Small intestine (tissue), 7 donors: ENCODE results near the gene POP4. TPM values are rescaled to one million over a fixed set of nuclear protein-coding genes. Genes with fewer than 3 reads are reported as not detected.

Source experiments
- DNase-seq, 2 donors: peaks; one replicate each; pipeline versions ENCODE4 v3.0.0 to v3.0.0-alpha.2; 2013
- FAIRE-seq: peaks from 2 replicates; lab custom pipeline; 2012; peaks lifted over from hg19 to GRCh38; lab: Jason Lieb, UNC
- H3K27ac ChIP-seq, 3 donors: one replicate each; pipeline ENCODE4 v1.5.1; 2013; ENCODE audit warnings: low read length in 2 of 3, mild to moderate bottlenecking in 2 of 3, control low read depth in 1 of 3, inconsistent platforms in 1 of 3, low read depth in 1 of 3, moderate library complexity in 1 of 3
- H3K27me3 ChIP-seq, 3 donors: one replicate each; pipeline ENCODE4 v1.6.1; 2013; ENCODE audit warnings: low read length in 3 of 3, inconsistent platforms in 1 of 3; ENCODE audit not compliant: control insufficient read depth in 3 of 3, insufficient read depth in 3 of 3
- H3K36me3 ChIP-seq, 3 donors: one replicate each; pipeline ENCODE4 v1.6.1; 2013; ENCODE audit warnings: low read length in 3 of 3, inconsistent platforms in 1 of 3, low read depth in 1 of 3, mild to moderate bottlenecking in 1 of 3, moderate library complexity in 1 of 3; ENCODE audit not compliant: control insufficient read depth in 3 of 3, insufficient read depth in 2 of 3
- H3K4me1 ChIP-seq, 3 donors: one replicate each; pipeline ENCODE4 v1.6.1; 2013; ENCODE audit warnings: low read length in 2 of 3, inconsistent platforms in 1 of 3, low read depth in 1 of 3, mild to moderate bottlenecking in 1 of 3, moderate library complexity in 1 of 3; ENCODE audit not compliant: control insufficient read depth in 3 of 3, insufficient read depth in 2 of 3
- H3K4me3 ChIP-seq, 3 donors: one replicate each; pipeline ENCODE4 v1.5.1; 2013; ENCODE audit warnings: low read length in 3 of 3, control low read depth in 1 of 3, inconsistent platforms in 1 of 3, low read depth in 1 of 3, mild to moderate bottlenecking in 1 of 3, moderate library complexity in 1 of 3
- H3K9me3 ChIP-seq, 2 donors: one replicate each; pipeline ENCODE4 v1.6.1; 2013; ENCODE audit warnings: low read depth in 1 of 2, low read length in 1 of 2; ENCODE audit not compliant: control insufficient read depth in 2 of 2, insufficient read depth in 1 of 2
- WGBS, 3 donors: extraction: QIAGEN DNeasy Blood & Tissue Kit; methylation state at CpG; one replicate each; pipeline ENCODE4 v1.1.7; 2013; 5-methylcytosine and 5-hydroxymethylcytosine counted together
- polyA plus RNA-seq, 4 donors: library from polyadenylated mRNA; stranded (reverse) in 3 of 4; unstranded in 1 of 4; fragments of 200-250 nt in 3 of 4; fragments of 120-200 nt in 1 of 4; gene quantifications; one replicate each; pipeline versions ENCODE4 v1.2.1 to v1.2.3, GENCODE V29; 2013
- donor health status: healthy with polysubstance abuse.
- donor health status: control.
- donor health status: control.
- donor health status: Bipolar disorder and iron deficiency.
- donor health status: healthy.

Gene POP4
- polyA plus RNA-seq, 4 donors: 64.3 to 102 (median 80.8) TPM

GRCh38 chr19:29634423-29635130, 28.5 kb downstream of the POP4 start:
- H3K27ac ChIP-seq: no peak overlapping the region
- 67 to 77% (median 70%) methylated on average over 6 of the region's 6 CpGs for WGBS, 3 donors
- FAIRE-seq (no peak), DNase-seq (no peak)
- H3K36me3 ChIP-seq: no peaks in the 10 kb centered on the region
- H3K4me1 ChIP-seq: no peaks in the 10 kb centered on the region
- no peaks in the 10 kb centered on the region for H3K9me3 ChIP-seq
- H3K4me3 ChIP-seq: no peak overlapping the region
- no peaks in the 10 kb centered on the region for H3K27me3 ChIP-seq

- no peak for FAIRE-seq
- Histone ChIP-seq H3K4me1 (no peaks in the 10 kb centered on the region), H3K36me3 (no peaks in the 10 kb centered on the region), H3K27ac (no peak overlapping the region), H3K27me3 (no peaks in the 10 kb centered on the region), H3K9me3 (no peaks in the 10 kb centered on the region), H3K4me3 (no peak overlapping the region)
- 72 to 86% (median 80%) methylated on average over 6 of the region's 6 CpGs for WGBS, 3 donors
- DNase-seq: no peak
Measured at GRCh38 chr19:29635963-29636362, 29.9 kb downstream of the POP4 start.

DNA sequence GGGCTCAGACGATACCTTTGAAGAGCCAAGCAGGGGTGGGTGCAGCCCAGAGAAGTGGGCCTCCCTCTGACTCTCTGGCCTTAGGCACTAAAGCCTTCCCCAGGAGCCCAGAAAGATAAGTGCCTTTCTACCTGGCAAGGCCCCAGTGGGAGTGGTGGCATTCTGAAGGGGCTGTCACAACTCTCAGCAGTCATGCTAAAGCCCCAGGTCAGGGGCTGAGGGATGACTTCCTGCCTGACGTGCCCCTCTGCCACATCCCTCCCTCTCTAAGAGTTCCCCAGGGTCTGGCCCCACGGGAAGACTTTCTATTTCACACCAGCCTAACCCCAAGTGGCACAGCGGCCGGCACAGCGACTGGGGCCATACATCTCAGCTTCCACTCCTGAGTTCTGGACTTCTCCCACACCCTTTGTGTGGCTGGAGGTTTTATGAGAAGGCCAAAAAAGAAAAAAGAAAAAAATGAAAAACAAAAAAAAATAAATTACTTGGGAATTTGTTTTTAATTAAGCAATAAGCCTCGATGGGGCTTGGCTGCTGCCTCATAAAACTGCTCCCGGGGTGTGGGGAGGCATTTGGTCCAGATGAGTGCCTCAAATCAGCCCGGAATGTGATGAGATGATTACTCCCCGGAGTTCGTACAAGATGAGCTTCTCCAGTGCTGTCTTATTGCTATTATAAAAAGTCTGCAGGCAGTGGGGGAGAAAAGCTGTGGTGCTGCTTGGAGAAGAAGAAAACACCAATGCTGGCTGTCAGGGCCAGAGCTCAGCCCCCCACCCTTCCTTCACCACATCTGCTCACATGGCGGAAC, 30.7 kb downstream of the POP4 start:
- DNase-seq (no peak), FAIRE-seq (no peak)
- Histone ChIP-seq H3K27ac (no peak overlapping the region), H3K9me3 (no peaks in the 10 kb centered on the region), H3K27me3 (no peaks in the 10 kb centered on the region), H3K4me1 (no peaks in the 10 kb centered on the region), H3K4me3 (no peak overlapping the region), H3K36me3 (no peaks in the 10 kb centered on the region)
- WGBS, 3 donors: 64 to 75% (median 67%) methylated on average over 12 of the region's 12 CpGs

GRCh38 chr19:29639086-29639485, 33.0 kb downstream of the POP4 start:
- no peak for DNase-seq
- 87 to 89% (median 89%) methylated on average over 8 of the region's 8 CpGs for WGBS, 3 donors
- no peaks in the 10 kb centered on the region for H3K4me1 ChIP-seq
- H3K27me3 ChIP-seq: no peaks in the 10 kb centered on the region
- no peak overlapping the region for H3K4me3 ChIP-seq
- FAIRE-seq: no peak
- H3K27ac ChIP-seq: no peak overlapping the region
- no peaks in the 10 kb centered on the region for H3K9me3 ChIP-seq
- no peaks in the 10 kb centered on the region for H3K36me3 ChIP-seq

DNA sequence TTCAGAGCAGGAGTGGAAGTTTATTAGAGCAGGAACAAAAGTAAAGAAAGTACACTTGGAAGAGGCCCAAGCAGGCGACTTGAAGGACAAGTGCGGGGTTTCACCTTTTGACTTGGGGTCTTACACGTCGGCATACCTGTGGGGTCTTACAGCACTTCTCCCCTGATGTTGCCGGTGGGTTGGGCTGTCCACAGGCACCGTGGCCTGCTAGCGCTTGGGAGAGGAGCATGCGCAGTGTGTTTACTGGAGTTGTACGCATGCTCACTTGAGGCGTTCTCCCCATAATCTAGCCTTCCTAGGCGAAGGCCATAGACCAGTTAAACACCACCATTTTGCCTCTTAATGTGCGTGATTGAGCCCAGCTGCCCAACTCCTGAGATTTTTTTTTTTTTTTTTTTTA, 34.1 kb downstream of the POP4 start:
- H3K4me3 ChIP-seq: no peak overlapping the region
- 87 to 88% (median 87%) methylated on average over 12 of the region's 12 CpGs for WGBS, 3 donors
- no peaks in the 10 kb centered on the region for H3K27me3 ChIP-seq
- FAIRE-seq (no peak), DNase-seq (no peak)
- H3K36me3 ChIP-seq: no peaks in the 10 kb centered on the region
- no peaks in the 10 kb centered on the region for H3K9me3 ChIP-seq
- H3K4me1 ChIP-seq: no peaks in the 10 kb centered on the region
- H3K27ac ChIP-seq: no peak overlapping the region

- Histone ChIP-seq H3K9me3 (no peaks in the 10 kb centered on the region), H3K4me3 (no peak overlapping the region), H3K36me3 (no peaks in the 10 kb centered on the region), H3K4me1 (no peaks in the 10 kb centered on the region), H3K27ac (no peak overlapping the region), H3K27me3 (no peaks in the 10 kb centered on the region)
- WGBS, 3 donors: 65 to 81% (median 72%) methylated on average over 2 of the region's 2 CpGs
- no peak for FAIRE-seq
- DNase-seq: no peak
Measured at GRCh38 chr19:29641597-29641996, 35.5 kb downstream of the POP4 start.

DNA sequence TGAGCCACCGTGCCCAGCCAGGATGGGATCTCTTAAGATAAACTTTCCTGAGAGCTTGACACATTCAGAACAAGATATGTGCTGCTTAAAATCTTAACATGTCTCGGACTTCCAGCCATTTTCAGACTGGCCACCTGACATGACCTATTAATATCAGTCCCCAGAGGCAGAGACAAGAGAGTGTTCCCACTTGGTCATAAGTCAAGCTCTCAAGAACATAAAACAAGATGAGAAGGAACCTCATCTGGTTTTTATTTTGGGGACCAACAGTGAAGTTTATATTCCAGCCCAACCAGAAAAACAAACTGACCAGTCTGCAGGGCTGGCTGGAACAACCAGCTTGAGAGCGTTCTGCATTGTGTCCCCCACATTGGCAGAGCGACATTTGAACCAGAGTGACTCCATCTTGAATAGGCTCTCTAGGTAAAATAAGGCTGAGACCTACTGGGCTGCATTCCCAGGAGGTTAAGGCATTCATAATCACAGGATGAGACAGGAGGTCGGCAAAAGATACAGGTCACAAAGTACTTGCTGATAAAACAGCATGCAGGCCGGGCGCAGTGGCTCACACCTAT, 37.4 kb downstream of the POP4 start:
- no peak for DNase-seq
- H3K4me1 ChIP-seq: no peaks in the 10 kb centered on the region
- no peak overlapping the region for H3K4me3 ChIP-seq
- WGBS, 3 donors: 80 to 85% (median 81%) methylated on average over 7 of the region's 7 CpGs
- H3K36me3 ChIP-seq: no peaks in the 10 kb centered on the region
- FAIRE-seq: no peak
- H3K9me3 ChIP-seq: no peaks in the 10 kb centered on the region
- no peaks in the 10 kb centered on the region for H3K27me3 ChIP-seq
- H3K27ac ChIP-seq: no peak overlapping the region

- no peak overlapping the region for H3K27ac ChIP-seq
- no peaks in the 10 kb centered on the region for H3K27me3 ChIP-seq
- DNase-seq: no peak
- no peak for FAIRE-seq
- H3K4me3 ChIP-seq: no peak overlapping the region
- H3K4me1 ChIP-seq: no peaks in the 10 kb centered on the region
- H3K9me3 ChIP-seq: no peaks in the 10 kb centered on the region
- 82 to 89% (median 87%) methylated on average over 6 of the region's 6 CpGs for WGBS, 3 donors
- no peaks in the 10 kb centered on the region for H3K36me3 ChIP-seq
Measured at GRCh38 chr19:29644210-29644609, 38.1 kb downstream of the POP4 start.
